ENCODE measurements around the gene CERCAM. TPM values are rescaled to one million over a fixed set of nuclear protein-coding genes. Genes with fewer than 3 reads are reported as not detected.
"Not testable (repeated sequence)": the region's sequence is repeated elsewhere in the genome, so short reads cannot be mapped to it uniquely, and the experiment has no call there.

The CERCAM gene
- total RNA-seq, 1 donor from 2014 or later, result 105 TPM

GRCh38 chr9:128411364-128412119 is 9.1 kb upstream of the CERCAM start:
- Histone ChIP-seq H3K36me3 (ENCODE audit: control insufficient read depth, insufficient read depth, low read length) (no peaks in the 10 kb centered on the region), H3K27me3 (ENCODE audit: control insufficient read depth, insufficient read depth, low read length) (peaks cover 18% of the 10 kb centered on the region), H3K4me3 (ENCODE audit: low read depth, low read length) (no peak overlapping the region)
- DNase-seq (ENCODE audit: low read depth), result no peak
- TF ChIP-seq CTCF (IDR thresholded peaks at IDR 0.05; ENCODE audit: insufficient read depth, low read length, poor library complexity, severe bottlenecking), result no peak

- peak; percentile 65 for TF ChIP-seq CTCF (IDR thresholded peaks at IDR 0.05; ENCODE audit: insufficient read depth, low read length, poor library complexity, severe bottlenecking)
- DNase-seq (ENCODE audit: low read depth), result no peak
- no peaks in the 10 kb centered on the region for H3K36me3 ChIP-seq (ENCODE audit: control insufficient read depth, insufficient read depth, low read length)
- peaks cover 18% of the 10 kb centered on the region for H3K27me3 ChIP-seq (ENCODE audit: control insufficient read depth, insufficient read depth, low read length)
- H3K4me3 ChIP-seq (ENCODE audit: low read depth, low read length), result no peak overlapping the region
These were observed 8.4 kb upstream of the CERCAM start for GRCh38 chr9:128412120-128412790.

DNA sequence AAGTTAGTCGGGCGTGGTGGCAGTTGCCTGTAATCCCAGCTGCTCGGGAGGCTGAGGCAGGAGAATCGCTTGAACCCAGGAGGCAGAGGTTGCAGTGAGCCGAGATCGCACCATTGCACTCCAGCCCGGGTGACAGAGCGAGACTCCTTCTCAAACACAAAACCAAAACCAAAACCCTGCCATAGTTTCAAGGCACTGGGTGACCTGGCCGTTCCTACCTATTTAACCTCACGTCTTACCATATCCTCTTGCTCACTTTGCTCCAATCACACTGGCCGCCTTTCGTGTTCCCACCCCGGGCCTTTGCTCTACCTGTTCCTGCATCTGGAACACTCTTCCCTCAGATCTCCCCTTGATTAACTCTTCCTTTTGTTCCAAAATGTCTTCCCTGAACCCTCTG is 6.9 kb upstream of the CERCAM start:
- H3K4me3 ChIP-seq (ENCODE audit: low read depth, low read length); H3K36me3 ChIP-seq (ENCODE audit: control insufficient read depth, insufficient read depth, low read length); DNase-seq (ENCODE audit: low read depth): not testable (repeated sequence)
- peaks cover 16% of the 10 kb centered on the region for H3K27me3 ChIP-seq (ENCODE audit: control insufficient read depth, insufficient read depth, low read length)

DNA sequence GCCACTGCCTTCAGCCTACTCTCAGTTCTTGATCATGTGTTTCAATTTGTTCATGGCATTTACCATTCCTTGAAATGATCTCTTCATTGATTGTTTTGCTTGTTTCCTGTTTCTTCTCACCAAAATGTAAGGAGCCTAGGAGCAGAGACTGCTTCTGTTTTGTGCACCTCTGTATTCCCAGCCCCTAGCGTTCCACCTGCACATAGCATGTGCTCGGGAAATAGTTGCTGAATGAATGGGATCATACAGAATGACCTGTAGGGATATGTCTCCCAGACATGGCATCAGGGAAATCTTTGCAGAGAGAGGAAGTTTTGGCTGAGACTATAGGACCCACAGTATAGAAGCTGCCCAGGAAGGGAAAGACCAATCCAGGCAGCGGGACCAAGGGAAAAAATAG is 6.2 kb upstream of the CERCAM start:
- TF ChIP-seq CTCF (IDR thresholded peaks at IDR 0.05; ENCODE audit: insufficient read depth, low read length, poor library complexity, severe bottlenecking), result no peak
- H3K4me3 ChIP-seq (ENCODE audit: low read depth, low read length), result no peak overlapping the region
- H3K27me3 ChIP-seq (ENCODE audit: control insufficient read depth, insufficient read depth, low read length), result peaks cover 17% of the 10 kb centered on the region
- no peak for DNase-seq (ENCODE audit: low read depth)
- no peaks in the 10 kb centered on the region for H3K36me3 ChIP-seq (ENCODE audit: control insufficient read depth, insufficient read depth, low read length)

GRCh38 chr9:128415281-128415680 is 5.4 kb upstream of the CERCAM start:
- peaks cover 12% of the 10 kb centered on the region for H3K27me3 ChIP-seq (ENCODE audit: control insufficient read depth, insufficient read depth, low read length)
- no peak overlapping the region for H3K4me3 ChIP-seq (ENCODE audit: low read depth, low read length)
- no peak for TF ChIP-seq CTCF (IDR thresholded peaks at IDR 0.05; ENCODE audit: insufficient read depth, low read length, poor library complexity, severe bottlenecking)
- DNase-seq (ENCODE audit: low read depth), result no peak
- H3K36me3 ChIP-seq (ENCODE audit: control insufficient read depth, insufficient read depth, low read length), result no peaks in the 10 kb centered on the region

DNA sequence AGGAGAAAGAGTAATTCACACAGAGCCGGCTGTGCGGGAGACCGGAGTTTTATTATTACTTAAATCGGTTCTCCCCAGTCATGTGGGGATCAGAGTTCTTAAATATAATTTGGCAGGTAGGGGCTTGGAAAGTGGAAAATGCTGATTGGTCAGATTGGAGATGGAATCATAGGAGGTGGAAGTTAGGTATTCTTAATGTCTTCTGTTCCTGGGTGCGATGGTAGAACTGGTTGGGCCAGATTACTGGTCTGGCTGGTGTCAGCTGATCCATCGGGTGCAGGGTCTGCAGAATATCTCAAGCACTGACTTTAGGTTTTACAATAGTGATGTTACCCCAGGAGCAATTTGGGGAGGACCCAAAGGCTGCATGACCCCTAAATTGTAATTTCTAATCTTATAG is 4.6 kb upstream of the CERCAM start:
- TF ChIP-seq CTCF (IDR thresholded peaks at IDR 0.05; ENCODE audit: insufficient read depth, low read length, poor library complexity, severe bottlenecking), result no peak
- no peak overlapping the region for H3K4me3 ChIP-seq (ENCODE audit: low read depth, low read length)
- no peaks in the 10 kb centered on the region for H3K36me3 ChIP-seq (ENCODE audit: control insufficient read depth, insufficient read depth, low read length)
- peaks cover 12% of the 10 kb centered on the region for H3K27me3 ChIP-seq (ENCODE audit: control insufficient read depth, insufficient read depth, low read length)
- no peak for DNase-seq (ENCODE audit: low read depth)

Data from kidney epithelial cell (primary cell).